NCI-H1930 (cell line): Measurements from ENCODE around the gene UTP25.

Experiments used
- DNase-seq, 2 experiments: peaks; one replicate each; lab custom pipeline; 2025; lab: John Stamatoyannopoulos, UW

Gene UTP25

DNA sequence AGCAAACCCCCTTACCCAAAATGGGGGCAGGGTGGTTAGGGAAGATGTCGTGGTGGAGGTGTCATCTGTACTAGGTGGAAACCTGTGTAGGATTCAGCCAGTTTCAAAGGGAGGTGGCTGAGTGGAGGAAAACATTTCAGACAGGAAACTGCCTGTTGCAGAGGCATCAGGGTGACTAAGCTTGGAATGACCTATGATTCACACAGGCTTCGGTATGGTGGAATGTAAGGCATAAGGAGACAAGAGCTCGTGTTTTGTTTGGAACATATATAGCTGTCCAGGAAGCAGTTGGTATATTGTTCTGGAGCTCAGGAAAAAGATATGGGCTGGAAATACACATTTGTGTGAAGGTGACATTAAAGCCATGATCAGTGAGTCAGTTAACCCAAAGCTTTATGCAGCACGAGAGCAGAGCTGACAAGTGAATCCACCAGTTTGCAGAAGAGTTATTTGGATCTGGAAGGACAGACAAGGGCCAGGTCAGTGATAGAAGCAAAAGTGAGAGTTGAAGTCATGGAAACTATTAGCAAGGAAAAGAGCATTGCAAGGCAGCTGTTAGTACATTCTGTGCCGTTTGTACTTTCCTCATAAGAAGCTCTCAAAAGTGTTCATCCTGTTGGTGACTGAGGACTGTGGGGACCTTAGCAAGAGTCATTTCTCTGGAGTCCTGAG, 12.2 kb downstream of the UTP25 start:
- DNase-seq, result no peak

DNA sequence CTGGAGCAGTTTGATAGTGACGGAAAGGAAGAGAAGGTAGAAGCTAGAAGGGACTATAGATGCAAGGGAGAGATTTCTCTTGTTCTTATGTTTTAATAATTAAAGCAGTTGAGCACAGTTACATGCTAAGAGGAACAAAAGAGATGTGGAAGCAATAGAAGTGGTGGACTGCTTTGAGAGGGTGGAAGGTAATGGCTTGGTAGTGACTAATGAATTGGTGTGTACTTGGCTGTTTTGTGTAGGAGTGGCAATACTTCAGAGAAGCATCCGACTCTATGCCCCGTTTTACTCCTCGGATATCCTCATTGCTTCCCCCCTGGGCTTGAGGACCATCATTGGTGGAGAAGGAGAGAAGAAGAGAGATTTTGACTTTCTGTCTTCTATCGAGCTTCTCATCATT, 12.8 kb downstream of the UTP25 start:
- no peak for DNase-seq

DNA sequence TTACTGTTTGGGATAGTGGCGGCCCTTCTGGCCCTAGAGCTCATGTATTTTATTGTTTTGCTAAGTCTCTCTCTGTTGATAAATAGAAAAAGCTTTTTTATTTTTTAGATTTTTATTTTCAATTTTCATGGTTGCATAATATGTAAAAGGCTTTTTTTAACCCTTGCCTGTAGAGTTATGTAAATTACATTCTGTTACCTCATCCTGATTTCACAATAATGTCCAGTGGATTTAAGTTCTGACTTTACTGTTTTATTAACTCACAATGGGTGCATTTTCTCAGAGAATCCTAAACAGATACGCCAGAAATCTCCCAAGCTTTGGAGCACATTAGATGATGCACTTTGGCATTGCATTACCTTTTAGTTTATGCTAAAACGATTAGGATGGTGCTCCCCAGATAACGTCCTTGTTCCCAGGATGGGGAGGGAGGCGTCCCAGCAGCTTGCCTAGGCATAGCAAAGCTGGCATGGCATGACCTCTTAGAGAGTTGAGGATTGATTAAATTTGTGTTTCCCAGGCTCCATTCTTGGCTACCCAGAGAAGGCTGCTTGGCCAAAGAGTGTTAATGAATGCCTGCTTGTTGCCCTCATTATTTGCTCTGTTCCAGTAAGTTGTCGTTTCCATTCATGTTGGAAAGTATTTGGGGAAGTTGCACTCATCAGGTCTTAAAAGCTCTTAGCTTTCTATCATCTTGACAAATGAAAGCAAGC, 17.1 kb downstream of the UTP25 start:
- no peak for DNase-seq

DNA sequence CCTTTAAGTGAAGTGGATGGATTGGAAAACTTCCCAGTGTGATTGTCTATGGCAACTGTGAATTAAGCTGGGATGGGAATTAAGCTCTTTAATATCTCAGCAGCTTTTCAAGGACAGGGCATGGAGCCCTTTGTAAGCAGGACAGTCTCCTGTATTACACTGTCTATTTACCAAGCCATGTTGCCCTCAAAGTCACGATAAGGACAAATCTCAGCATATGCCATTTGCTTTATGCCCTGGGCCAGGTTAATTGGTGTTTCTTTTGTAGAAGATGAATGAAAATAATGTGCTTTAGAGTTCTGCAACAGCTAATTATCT, 17.6 kb downstream of the UTP25 start:
- DNase-seq, result no peak

DNA sequence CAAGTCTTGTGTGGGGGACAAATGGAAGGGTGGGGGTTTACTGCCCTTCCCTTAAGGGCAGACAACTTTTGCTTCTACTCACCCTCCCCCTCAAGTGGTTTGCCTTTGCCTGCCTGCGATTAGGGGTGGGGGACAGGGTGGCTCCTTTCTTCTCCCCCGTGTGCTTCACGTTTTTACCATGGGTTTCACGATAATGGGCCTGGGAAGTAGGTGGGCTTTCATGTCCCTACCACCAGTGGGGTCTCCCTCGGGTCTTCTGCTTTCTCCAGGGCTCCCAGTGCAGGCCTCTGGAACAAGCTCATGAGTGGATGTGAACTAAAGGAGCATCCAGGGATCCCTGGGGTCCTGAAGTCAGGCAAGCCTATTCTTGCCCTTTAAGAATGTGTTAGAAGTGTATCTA, 21.6 kb downstream of the UTP25 start:
- no peak for DNase-seq

GRCh38 chr1:209850342-209850979, 22.7 kb downstream of the UTP25 start:
- peak; percentile 65 to 72 for DNase-seq

DNA sequence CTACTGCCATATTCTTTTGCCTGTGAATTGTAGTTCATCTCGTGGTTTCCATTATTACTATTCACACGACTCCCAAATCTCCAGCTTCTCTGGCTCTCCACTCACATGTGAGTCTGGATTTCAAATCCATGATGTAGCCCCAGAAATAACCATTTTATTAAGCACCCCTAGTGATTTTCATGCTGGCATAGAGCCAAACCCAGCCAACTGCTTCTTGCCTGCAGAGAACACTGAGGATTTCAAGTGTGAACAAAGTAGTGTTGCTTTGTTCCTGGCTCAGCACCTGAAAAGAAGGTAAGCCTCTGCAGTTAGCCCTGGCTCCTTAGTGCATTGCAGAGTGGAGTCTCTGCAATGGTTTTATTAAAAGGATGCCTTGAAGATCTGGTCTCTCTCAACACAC, 25.9 kb downstream of the UTP25 start:
- DNase-seq, result no peak

DNA sequence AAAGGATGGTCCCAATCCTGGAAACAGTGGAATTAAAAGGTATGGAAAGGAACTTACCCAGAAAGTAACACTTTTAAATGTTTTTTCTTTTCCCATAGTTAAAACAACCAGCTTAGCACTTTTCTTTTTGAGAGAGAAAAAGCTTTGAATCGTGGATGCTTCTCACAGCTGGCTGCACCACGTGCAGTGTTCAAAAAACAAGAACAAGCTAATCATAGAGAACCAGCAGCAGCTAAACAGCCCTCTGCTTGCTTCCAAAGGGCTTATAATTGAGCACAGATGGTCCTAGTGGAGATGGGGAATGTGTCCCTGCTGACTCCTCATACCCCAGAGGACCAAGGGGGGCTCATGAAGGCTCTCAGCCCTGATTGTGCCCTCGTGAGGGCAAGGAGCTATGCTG, 26.4 kb downstream of the UTP25 start:
- DNase-seq, result no peak

DNA sequence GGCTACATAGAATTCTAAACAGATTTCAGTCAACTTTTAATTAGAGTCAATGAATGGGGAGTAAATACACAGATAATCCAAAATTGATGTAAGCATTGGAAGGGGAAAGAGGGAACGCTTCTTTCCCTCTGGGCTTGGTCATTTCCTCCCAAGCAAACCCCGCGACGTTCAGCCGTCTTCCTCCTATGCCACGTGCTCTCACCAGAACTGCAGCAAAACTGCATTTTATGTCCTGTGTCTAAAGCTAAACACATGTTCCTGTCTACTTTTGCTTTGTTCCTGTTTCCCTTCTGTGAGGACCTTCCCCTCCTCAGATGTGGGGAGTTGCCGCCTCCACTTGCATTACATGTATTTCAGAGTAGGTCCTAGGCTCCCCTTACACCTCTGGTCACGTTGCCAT, 27.2 kb downstream of the UTP25 start:
- DNase-seq, result no peak

DNA sequence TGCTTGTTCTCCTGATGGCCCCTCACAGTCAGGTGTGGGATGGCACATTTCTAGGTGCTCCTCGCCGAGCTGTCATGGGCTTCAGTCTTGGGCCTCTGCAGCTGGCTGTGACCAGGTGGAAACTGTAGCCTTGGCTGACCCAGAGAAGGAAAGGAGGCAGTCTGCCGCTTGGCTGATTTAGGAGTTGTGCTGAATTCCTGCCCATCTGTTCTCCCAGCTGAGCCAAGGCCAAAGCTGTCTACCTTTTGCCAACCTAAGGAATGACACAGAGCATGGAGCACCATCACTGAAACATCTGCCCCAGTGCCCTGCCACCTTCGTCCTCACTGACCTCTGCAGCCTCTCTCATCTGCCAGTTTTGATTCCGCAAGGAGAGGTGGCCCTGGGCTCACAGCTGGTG, 27.9 kb downstream of the UTP25 start:
- no peak for DNase-seq

DNA sequence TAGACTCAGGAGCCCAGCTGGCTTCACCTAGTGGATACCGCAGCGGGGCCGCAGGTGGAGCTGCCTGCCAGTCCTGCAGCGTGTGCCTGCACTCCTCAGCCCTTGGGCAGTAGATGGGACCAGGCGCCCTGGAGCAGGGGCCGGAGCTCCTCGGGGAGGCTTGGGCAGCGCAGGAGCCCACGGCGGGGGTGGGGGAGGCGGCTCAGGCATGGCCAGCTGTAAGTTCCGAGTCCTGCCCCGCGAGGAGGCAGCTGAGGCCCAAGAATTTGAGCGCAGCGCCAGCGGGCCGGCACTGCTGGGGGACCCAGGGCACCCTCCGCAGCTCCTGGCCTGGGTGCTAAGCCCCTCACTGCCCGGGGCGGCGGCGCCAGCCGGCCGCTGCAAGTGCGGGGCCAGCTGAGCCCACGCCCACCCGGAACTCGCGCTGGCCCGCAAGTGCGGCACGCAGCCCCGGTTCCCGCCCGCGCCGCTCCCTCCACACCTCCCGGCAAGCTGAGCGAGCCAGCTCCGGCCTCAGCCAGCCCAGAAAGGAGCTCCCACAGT, 30.9 kb downstream of the UTP25 start:
- no peak for DNase-seq

GRCh38 chr1:209860293-209860881, 32.6 kb downstream of the UTP25 start:
- DNase-seq, result peak; percentile 70 to 77

GRCh38 chr1:209861242-209861641, 33.5 kb downstream of the UTP25 start:
- DNase-seq, result no peak

DNA sequence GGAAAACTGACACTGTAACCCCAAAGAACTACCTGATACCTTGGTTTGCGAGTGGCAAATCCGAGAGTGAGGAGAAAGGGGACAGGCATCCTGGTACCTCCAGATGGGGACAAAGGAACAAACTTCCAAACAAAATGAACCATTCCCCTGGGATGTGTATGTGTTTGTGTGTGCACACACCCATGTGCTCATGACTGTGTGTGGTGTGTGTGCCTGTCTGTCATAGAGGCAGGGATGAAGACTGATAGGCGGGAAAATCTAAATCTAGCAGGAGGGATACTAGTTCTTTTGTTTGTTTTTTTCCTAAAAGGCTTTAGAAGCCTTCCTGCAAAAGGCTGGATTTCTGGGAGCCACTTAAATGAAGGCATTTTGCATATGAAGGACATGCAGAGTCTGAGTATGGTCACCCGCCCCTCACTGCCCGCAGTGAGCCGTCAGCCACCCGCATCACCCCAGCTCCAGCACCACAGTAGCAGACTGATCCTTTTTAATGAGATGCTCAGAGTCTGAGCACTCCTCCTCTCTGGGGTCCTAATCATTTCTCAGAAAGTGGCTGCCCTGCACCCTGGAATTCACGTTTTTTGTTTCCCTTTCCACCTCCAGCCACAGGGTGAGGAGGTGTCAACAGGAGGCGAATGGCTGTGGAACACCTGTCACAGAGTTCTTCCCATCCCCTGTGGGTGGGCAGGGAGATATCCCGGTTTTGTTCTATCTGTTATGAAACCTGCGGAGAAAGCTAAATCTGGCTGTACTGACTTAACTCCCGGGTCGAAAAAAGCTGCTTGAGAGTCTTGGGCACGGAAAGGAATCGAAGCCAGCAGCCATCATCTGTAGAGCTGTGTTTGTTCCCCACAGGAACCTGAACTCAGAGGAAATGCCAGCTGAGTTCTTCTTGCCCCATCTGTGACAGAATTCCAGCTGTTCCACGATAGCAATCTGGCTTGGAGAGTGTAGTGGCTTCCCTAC, 34.9 kb downstream of the UTP25 start:
- no peak for DNase-seq

DNA sequence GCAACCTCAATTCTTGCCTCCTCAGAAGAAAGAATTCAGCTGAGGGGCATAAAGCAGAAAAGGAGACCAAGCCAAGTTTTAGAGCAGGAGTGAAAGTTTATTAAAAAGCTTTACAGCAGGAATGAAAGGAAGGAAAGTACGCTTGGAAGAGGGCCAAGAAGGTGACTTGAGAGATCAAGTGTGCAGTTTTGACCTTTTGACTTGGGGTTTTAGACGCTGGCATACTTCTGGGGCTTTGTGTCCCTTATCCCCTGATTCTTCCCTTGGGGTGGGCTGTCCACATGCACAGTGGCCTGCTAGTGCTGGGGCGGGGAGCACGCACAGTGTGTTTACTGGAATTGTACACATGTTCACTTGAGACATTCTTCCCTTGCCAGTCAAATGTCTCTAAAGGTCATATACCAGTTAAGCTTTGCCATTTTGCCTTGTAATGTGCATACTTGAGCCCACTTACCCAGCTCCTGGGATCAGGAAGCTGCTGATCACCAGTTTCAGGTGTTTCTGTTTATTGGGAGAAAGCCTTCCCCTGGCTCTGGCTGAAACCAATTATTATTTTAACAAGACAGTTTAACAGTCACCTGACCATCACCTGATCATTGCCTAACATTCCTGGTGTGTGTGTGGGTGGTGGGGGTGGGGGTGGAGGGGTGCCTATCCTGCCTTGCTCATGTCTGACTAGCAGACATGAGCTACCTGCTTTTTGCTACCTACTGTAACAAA, 36.2 kb downstream of the UTP25 start:
- DNase-seq, result no peak

- DNase-seq, result no peak
Measured at GRCh38 chr1:209866201-209866600, 38.4 kb downstream of the UTP25 start.

DNA sequence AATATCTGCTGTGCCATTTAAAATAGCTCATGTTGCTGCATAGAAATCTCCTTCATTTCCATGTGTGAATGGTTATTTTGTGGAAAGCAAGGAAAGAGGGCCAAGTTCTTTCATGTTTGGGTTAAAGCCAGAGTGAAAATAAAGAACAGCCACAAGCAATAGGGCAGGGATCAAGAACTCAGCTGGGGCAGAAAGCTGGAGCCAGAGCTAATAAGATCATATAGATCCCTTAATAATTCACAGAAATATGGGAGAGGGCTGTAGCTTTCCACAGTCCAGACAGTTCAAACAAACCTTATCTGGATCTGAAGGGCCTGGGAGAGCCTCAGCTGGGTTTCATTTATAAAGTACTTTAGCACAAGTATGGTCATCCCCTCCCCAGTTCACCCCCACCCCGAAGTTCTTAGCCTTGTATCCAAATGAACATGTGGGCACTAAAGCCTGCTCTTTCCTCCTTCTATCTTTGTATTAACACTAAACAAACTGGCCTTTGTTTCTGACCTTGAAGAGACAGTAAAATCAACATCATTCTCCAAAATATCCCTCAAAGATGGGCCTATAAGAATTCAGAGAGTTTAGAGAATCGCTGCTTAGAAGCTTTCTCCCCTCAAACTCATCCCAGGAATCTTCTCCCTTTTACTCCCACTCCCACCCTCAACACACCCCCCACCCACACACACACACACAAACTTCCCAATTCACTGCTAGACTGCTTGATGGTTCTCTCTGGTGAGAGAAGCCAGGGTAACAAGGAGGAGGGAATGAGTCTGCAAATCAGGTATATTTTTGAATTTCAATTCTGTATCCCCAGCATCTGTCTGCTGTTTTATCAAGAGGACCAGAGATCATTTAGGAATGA, 41.7 kb downstream of the UTP25 start:
- no peak for DNase-seq

GRCh38 chr1:209870151-209870831, 42.5 kb downstream of the UTP25 start:
- no peak for DNase-seq

GRCh38 chr1:209871006-209871405, 43.2 kb downstream of the UTP25 start:
- no peak for DNase-seq
